GM18861 (cell line): ENCODE results near the gene DOK3.
A peak's percentile ranks its signal among the peaks of the same experiment; 100 is the strongest.

ENCODE experiments used
- ATAC-seq: cut with Tn5 transposase; IDR thresholded peaks from one replicate; pipeline ENCODE4 v1.9.1; 2021; ENCODE audit not compliant: unreplicated experiment

DOK3 gene

DNA sequence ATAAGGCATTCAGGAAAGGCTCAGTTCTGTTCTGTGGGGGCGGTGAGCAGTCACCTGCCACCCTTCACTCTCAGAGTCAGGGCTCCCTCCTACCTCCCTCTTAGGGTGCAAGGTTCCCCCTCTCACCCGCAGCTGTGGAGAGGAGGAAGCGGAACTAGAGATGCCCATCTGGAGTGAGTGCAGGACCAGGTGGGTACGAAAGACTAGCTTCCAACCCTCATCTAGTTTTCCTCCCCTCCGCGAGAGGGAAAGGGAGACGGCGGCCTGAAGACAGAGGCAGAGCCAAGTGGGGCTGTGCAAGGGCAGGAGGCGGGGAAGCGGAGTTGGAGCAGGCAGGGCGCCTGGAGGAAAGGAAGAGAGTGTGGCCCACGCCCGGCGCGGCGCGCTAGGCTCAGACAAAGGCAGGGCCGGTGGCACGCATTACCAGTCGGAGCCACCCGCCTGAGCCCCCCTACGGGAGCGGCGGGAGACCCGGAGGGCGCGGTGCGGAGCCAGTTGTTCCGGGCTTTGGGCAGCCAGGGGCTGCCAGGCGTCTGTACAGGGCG lies 55.7 kb downstream of the DOK3 start:
- peak; percentile 0 for ATAC-seq

DNA sequence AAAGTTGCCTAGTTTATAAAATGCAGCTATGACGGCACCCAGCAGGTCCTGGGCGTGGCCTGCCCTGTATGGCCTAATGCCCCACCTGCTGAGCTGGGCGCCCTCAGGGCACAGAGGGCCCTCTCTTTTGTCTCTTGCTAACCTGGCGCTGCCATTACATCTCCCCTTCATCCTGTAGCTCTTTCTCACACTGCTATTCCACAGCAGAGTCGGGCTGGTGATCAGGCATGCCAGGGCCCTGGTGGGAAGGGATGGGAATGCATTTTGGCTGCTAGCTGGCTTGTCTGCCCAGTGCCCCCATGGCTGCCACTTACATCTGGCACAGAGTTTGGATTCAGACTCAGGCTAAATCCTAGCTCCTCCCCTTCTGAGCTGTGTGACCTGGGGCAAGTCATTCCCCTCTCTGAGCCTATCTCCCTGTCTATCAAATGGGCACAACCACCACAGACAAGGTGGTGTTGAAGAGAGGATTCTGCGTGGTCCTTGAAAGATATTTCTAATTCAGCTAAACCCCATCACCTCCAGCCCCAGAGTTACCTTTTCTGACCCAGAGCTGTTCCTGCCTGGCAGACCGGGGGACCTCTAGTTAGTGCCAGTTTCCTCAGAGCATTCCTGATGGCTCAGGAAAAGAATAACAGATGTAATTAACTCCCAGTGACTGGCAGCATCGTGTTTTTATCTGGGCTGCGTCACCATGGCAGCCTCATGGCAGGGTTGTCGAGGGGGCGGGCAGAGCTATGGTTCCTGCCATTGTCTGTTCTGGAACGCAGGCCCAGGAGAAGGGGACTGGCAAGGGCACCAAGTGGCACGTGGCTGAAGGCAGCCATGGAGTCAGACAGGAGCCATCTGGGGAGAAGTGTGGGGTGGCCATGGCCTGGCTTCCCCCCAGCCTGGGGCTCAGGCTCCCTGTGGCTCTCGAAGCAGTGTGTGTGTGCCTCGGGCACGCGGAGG lies 56.7 kb downstream of the DOK3 start:
- no peak for ATAC-seq
